Activated naive CD8-positive, alpha-beta T cell treated with anti-CD3 and anti-CD28 coated beads for 36 hours (primary cell): Measurements from ENCODE around the gene MYOM3. TPM values are rescaled to one million over a fixed set of nuclear protein-coding genes. Genes with fewer than 3 reads are reported as not detected.

Source experiments
- DNase-seq: peaks from one replicate; pipeline ENCODE4 v3.0.0; 2021
- H3K27ac Mint-ChIP-seq: one replicate; pipeline ENCODE4 v1.8.0; 2022; ENCODE audit warnings: mild to moderate bottlenecking, moderate library complexity, mixed read lengths
- H3K27me3 Mint-ChIP-seq: one replicate; pipeline ENCODE4 v1.8.0; 2022; ENCODE audit warnings: mild to moderate bottlenecking, mixed read lengths
- H3K36me3 Mint-ChIP-seq: one replicate; pipeline ENCODE4 v1.8.0; 2021; ENCODE audit warnings: mild to moderate bottlenecking, mixed read lengths
- H3K4me1 Mint-ChIP-seq: one replicate; pipeline ENCODE4 v1.8.0; 2021; ENCODE audit warnings: mixed read lengths
- H3K4me3 Mint-ChIP-seq: one replicate; pipeline ENCODE4 v1.8.0; 2022; ENCODE audit warnings: mild to moderate bottlenecking, moderate library complexity, mixed read lengths
- H3K9me3 Mint-ChIP-seq: one replicate; pipeline ENCODE4 v1.8.0; 2022; ENCODE audit warnings: mixed read lengths
- total RNA-seq, 2 experiments: library from RNA; stranded (reverse); gene quantifications; one replicate each; pipeline ENCODE4 v1.2.3, GENCODE V29; 2021

Gene MYOM3
- total RNA-seq, 2 experiments from 2014 or later, result not detected

DNA sequence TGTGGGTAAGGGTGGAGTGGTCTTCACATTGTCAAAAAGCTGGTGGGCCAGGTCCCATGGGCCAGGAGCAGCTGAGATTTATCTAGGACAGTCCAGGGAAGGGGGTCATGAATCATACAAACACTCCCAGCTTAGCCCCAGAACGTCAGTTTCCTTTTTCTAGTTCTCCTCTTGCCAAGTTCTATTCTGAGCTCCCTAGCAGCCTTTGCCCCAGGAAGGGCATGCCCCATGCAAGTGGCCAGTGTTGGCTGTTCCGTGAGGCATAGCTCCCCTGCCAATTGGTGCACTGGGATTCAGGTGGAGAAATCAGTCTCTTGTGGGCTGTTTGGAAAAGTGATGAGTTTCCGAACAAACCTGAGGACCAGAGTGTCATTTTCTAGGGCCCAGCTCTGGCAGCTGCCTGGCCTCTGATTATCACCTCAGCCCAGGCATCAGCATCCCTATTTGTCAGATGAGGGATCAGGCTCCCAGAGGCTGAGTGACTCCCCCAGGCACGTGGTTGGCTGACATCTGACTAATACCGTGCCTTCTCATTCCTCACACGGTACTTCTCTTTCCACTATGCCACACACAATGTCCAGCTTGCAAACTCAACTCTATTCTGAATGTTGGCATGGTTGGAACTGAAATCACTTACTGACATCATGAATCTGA, 14.2 kb upstream of the MYOM3 start:
- H3K27me3 Mint-ChIP-seq, result no peaks in the 10 kb centered on the region
- H3K36me3 Mint-ChIP-seq, result peaks cover 2% of the 10 kb centered on the region
- H3K4me1 Mint-ChIP-seq, result no peaks in the 10 kb centered on the region
- H3K27ac Mint-ChIP-seq, result no peak overlapping the region
- H3K9me3 Mint-ChIP-seq, result peaks cover 12% of the 10 kb centered on the region
- DNase-seq, result no peak
- no peak overlapping the region for H3K4me3 Mint-ChIP-seq

GRCh38 chr1:24125456-24125855, 13.5 kb upstream of the MYOM3 start:
- Mint-ChIP-seq H3K27ac (no peak overlapping the region), H3K36me3 (peaks cover 2% of the 10 kb centered on the region)
- DNase-seq, result no peak

DNA sequence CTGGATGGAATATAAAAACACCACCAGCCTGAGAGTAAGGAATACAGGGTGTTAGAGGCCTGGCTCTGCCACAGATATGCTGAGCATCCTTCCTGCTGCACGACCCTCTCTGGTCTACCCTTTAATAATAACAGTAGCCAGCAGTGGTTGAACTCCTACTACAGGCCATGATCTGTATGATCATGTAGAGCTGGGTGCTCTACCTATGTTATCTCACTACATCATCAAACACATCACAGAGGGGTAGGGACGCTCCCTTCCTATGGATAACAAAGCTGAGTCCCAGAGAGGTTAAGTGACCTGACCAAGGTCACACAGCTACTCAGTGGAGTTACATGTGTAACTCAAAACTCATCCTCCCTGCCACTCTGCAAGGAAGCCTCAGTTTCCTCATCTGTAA, 13.0 kb upstream of the MYOM3 start:
- Mint-ChIP-seq H3K36me3 (peaks cover 2% of the 10 kb centered on the region), H3K27ac (no peak overlapping the region), H3K4me1 (no peaks in the 10 kb centered on the region), H3K4me3 (no peak overlapping the region), H3K9me3 (peaks cover 6% of the 10 kb centered on the region), H3K27me3 (no peaks in the 10 kb centered on the region)
- no peak for DNase-seq

More at GRCh38 chr1:24125456-24125855, 13.5 kb upstream of the MYOM3 start:
- peaks cover 9% of the 10 kb centered on the region for H3K9me3 Mint-ChIP-seq
- no peaks in the 10 kb centered on the region for H3K4me1 Mint-ChIP-seq
- H3K27me3 Mint-ChIP-seq, result no peaks in the 10 kb centered on the region
- H3K4me3 Mint-ChIP-seq, result no peak overlapping the region

- DNase-seq, result no peak
- Mint-ChIP-seq H3K4me3 (no peak overlapping the region), H3K27ac (no peak overlapping the region), H3K9me3 (no peaks in the 10 kb centered on the region), H3K36me3 (no peaks in the 10 kb centered on the region), H3K4me1 (no peaks in the 10 kb centered on the region), H3K27me3 (peaks cover 5% of the 10 kb centered on the region)
These were observed 11.7 kb upstream of the MYOM3 start for GRCh38 chr1:24123611-24124010.

- Mint-ChIP-seq H3K36me3 (no peaks in the 10 kb centered on the region), H3K4me1 (no peaks in the 10 kb centered on the region)
These were observed 10.8 kb upstream of the MYOM3 start for GRCh38 chr1:24122776-24123175.

GRCh38 chr1:24121406-24121805, 9.5 kb upstream of the MYOM3 start:
- Mint-ChIP-seq H3K4me1 (no peaks in the 10 kb centered on the region), H3K27me3 (peaks cover 10% of the 10 kb centered on the region), H3K36me3 (no peaks in the 10 kb centered on the region), H3K4me3 (no peak overlapping the region), H3K9me3 (no peaks in the 10 kb centered on the region), H3K27ac (no peak overlapping the region)
- no peak for DNase-seq

More at GRCh38 chr1:24122776-24123175, 10.8 kb upstream of the MYOM3 start:
- Mint-ChIP-seq H3K4me3 (no peak overlapping the region), H3K27me3 (peaks cover 9% of the 10 kb centered on the region), H3K9me3 (no peaks in the 10 kb centered on the region), H3K27ac (no peak overlapping the region)
- no peak for DNase-seq

DNA sequence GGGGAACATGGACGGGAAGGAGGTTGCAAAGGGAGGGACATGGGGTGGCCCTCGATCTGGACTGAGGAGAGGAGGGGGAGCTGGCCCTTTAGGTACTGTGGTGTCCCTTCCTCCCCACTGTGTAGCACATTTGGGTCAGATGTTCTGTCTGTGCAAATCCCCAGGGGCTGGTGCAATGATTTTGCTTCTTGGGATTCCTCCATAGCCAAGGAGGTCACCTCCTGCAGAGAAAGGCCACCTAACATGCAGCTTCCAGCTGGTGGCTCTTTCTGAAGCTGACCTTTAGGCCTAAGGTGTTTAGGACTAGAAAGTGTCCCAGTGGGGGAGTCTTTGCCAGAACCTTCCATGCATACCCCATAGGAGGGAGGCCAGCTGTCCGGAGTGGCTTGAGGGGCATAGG, 9.0 kb upstream of the MYOM3 start:
- H3K36me3 Mint-ChIP-seq, result no peaks in the 10 kb centered on the region
- no peaks in the 10 kb centered on the region for H3K9me3 Mint-ChIP-seq
- no peak overlapping the region for H3K27ac Mint-ChIP-seq
- no peaks in the 10 kb centered on the region for H3K4me1 Mint-ChIP-seq
- DNase-seq, result no peak
- H3K27me3 Mint-ChIP-seq, result peaks cover 14% of the 10 kb centered on the region
- H3K4me3 Mint-ChIP-seq, result no peak overlapping the region

DNA sequence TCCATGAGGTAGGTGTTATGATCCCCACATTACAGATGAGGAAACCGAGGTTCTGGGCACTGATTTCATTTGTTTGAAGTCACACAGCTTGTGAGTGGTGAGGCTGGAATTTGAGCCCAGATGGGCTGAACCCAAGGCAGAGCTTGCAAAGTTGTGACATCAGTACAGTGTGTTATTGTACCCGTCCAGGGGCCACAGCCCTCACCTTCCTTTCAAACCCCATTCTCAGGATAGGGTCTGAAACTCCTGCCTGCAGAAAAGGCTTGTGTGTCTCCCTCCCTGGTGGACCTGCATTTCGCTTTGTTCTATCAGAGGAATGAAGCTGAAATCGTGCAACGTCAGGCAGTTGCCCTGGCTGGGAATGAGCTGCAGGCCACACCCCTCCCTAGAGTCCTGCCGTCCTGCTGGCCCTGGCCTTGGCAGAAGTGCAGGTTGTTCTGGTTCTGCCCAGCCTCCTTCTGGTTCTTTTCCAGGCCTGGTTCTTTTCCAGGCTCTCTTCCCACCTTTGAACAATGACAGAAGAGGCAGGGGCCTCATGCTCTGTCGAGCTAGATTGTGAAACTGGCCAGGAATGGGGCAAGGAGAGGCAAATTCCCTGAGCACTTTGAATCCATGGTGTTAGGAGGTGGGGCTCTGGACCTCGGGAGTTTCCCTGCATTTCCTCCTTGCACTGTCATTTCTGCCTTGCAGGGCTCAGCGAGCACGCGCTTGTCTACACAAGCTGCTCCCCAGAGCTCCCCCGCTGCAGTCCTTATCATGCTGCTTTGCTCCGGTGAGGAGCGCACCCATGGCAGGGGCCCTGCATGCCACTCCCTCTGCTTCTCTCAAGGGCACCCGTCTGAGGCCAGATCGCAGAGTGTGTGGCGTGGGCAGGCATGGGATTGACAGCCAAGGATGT, 8.2 kb upstream of the MYOM3 start:
- peaks cover 20% of the 10 kb centered on the region for H3K27me3 Mint-ChIP-seq
- no peak for DNase-seq
- H3K4me3 Mint-ChIP-seq, result no peak overlapping the region
- no peaks in the 10 kb centered on the region for H3K9me3 Mint-ChIP-seq
- H3K27ac Mint-ChIP-seq, result no peak overlapping the region
- no peaks in the 10 kb centered on the region for H3K4me1 Mint-ChIP-seq
- H3K36me3 Mint-ChIP-seq, result no peaks in the 10 kb centered on the region

- Mint-ChIP-seq H3K4me1 (no peaks in the 10 kb centered on the region), H3K36me3 (no peaks in the 10 kb centered on the region), H3K27me3 (peaks cover 20% of the 10 kb centered on the region), H3K9me3 (no peaks in the 10 kb centered on the region), H3K27ac (no peak overlapping the region), H3K4me3 (no peak overlapping the region)
- no peak for DNase-seq
These were observed 7.5 kb upstream of the MYOM3 start for GRCh38 chr1:24119489-24119858.

- Mint-ChIP-seq H3K27me3 (peaks cover 24% of the 10 kb centered on the region), H3K9me3 (no peaks in the 10 kb centered on the region), H3K27ac (no peak overlapping the region), H3K4me1 (no peaks in the 10 kb centered on the region), H3K36me3 (no peaks in the 10 kb centered on the region), H3K4me3 (no peak overlapping the region)
- no peak for DNase-seq
These were observed 6.7 kb upstream of the MYOM3 start for GRCh38 chr1:24118410-24119242.

DNA sequence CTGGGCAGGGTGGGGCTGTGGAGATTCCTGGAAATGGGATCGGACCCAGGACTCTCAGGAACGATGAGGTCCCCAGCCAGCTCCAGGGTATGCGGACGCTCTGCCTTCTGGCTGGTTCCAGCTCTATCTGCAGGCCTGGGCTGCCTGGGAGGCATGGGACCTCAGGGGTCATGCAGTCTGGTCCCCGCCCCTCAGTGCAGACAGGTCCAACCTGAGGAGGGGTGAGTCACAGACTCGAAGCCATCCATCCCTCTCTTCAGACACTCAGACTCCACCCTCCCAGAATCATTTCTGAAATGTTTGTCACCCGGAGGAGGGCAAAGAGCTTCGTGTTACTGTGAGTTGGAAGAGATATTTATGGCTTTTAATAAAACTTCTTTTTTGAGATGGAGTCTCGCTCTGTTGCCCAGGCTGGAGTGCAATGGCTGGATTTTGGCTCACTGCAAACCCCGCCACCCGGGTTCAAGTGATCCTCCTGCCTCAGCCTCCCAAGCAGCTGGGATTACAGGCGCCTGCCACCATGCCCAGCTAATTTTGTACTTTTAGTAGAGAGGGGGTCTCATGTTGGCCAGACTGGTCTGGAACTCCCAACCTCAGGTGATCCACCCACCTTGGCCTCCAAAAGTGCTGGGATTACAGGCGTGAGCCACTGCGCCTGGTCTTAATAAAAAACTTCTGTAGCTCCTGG, 5.9 kb upstream of the MYOM3 start:
- H3K4me1 Mint-ChIP-seq, result no peaks in the 10 kb centered on the region
- no peak for DNase-seq

DNA sequence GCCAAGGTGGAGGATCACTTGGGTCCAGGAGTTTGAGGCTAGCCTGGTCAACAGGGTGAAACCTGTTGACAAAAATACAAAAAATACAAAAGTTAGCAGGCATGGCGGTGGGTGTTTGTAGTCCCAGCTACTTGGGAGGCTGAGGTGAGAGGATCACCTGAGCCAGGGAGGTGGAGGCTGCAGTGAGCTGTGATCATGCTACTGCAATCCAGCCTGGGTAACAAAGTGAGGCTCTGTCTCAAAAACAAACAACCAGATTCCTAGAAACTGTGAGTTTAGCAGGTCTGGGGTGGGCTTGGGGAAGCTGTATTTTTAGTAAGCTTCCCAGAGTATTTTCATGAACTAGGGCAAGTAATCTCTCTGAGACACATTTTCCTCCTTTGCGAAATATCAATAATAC, 5.2 kb upstream of the MYOM3 start:
- H3K9me3 Mint-ChIP-seq, result no peaks in the 10 kb centered on the region
- DNase-seq, result no peak
- peaks cover 37% of the 10 kb centered on the region for H3K27me3 Mint-ChIP-seq
- H3K36me3 Mint-ChIP-seq, result no peaks in the 10 kb centered on the region
- H3K4me1 Mint-ChIP-seq, result peaks cover 6% of the 10 kb centered on the region
- H3K27ac Mint-ChIP-seq, result no peak overlapping the region
- H3K4me3 Mint-ChIP-seq, result no peak overlapping the region

More for the DNA sequence above, 5.9 kb upstream of the MYOM3 start:
- Mint-ChIP-seq H3K27me3 (peaks cover 30% of the 10 kb centered on the region), H3K27ac (no peak overlapping the region), H3K9me3 (no peaks in the 10 kb centered on the region), H3K36me3 (no peaks in the 10 kb centered on the region), H3K4me3 (no peak overlapping the region)

DNA sequence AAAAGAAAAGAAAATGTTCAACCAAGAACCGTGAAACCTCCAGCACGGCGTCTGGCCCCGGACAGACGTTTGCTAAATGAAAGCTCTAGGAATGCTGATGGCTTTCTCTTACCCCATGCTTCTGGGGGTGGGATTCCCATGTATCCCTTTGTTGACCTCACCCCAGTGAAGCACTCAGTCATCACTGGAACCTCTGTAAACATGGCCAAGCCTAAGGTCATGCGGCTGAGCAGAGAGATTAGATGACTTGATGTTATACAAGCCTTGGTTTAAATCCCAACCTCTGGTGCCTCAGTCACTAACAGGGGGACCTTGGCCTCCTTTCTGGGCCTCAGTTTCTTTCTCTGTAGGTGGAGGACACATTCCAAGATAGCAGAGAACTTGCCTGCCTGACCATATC, 2.8 kb upstream of the MYOM3 start:
- Mint-ChIP-seq H3K27ac (no peak overlapping the region), H3K9me3 (no peaks in the 10 kb centered on the region), H3K27me3 (peaks cover 37% of the 10 kb centered on the region), H3K4me3 (no peak overlapping the region), H3K36me3 (no peaks in the 10 kb centered on the region), H3K4me1 (peaks cover 6% of the 10 kb centered on the region)
- no peak for DNase-seq

GRCh38 chr1:24113641-24114033, 1.7 kb upstream of the MYOM3 start:
- peaks cover 6% of the 10 kb centered on the region for H3K4me1 Mint-ChIP-seq
- H3K27ac Mint-ChIP-seq, result no peak overlapping the region
- DNase-seq, result no peak
- no peaks in the 10 kb centered on the region for H3K9me3 Mint-ChIP-seq
- peaks cover 33% of the 10 kb centered on the region for H3K27me3 Mint-ChIP-seq
- no peaks in the 10 kb centered on the region for H3K36me3 Mint-ChIP-seq
- H3K4me3 Mint-ChIP-seq, result no peak overlapping the region
